ENCODE measurements around the gene DIS3L2. TPM values are rescaled to one million over a fixed set of nuclear protein-coding genes. Genes with fewer than 3 reads are reported as not detected.
"Not testable (repeated sequence)": the region's sequence is repeated elsewhere in the genome, so short reads cannot be mapped to it uniquely, and the experiment has no call there.

DIS3L2 gene
- total and polyA plus RNA-seq, 10 donors: 9.1 to 59.8 (median 35.4) TPM

DNA sequence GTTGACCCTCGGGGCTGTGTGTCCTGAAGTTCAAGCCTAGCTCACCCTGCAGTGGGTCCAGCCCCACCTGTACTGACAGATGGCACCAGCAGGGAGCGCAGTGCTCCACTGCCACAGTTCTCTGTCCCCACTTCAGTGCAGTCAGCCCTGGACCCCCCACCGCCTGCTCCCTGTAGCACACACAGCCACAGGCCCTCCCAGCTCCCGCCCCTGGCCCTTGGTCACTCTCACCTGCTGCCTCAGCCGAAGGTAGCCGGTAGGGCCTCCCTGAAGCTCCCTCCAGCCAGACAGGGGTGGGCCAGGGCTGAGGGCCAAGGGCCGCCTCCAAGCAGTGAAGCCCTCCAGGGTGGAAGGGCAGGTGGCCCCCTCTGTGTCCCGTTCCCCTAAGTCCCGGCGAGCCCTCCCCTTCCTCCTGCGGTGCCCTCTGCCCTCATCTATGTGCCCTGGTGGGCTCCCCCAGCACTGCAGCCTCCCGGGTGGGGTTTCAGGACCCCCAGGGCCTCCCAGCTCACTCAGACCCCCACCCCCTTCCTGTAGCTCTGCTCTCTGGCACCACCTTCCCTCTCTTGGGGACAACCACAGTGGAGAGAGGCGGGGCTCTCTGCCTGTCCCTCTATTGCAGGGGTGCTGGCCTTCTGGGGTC is 406.2 kb downstream of the DIS3L2 start:
- TF ChIP-seq POLR2AphosphoS5 (IDR thresholded peaks at IDR 0.05): no peak
- no peak for TF ChIP-seq POLR2A (IDR thresholded peaks at IDR 0.05)
- TF ChIP-seq, protein P1, sequence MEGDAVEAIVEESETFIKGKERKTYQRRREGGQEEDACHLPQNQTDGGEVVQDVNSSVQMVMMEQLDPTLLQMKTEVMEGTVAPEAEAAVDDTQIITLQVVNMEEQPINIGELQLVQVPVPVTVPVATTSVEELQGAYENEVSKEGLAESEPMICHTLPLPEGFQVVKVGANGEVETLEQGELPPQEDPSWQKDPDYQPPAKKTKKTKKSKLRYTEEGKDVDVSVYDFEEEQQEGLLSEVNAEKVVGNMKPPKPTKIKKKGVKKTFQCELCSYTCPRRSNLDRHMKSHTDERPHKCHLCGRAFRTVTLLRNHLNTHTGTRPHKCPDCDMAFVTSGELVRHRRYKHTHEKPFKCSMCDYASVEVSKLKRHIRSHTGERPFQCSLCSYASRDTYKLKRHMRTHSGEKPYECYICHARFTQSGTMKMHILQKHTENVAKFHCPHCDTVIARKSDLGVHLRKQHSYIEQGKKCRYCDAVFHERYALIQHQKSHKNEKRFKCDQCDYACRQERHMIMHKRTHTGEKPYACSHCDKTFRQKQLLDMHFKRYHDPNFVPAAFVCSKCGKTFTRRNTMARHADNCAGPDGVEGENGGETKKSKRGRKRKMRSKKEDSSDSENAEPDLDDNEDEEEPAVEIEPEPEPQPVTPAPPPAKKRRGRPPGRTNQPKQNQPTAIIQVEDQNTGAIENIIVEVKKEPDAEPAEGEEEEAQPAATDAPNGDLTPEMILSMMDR (IDR thresholded peaks at IDR 0.05 in 8 of 11, conservative IDR thresholded peaks at IDR 0.05 in 3 of 11): no peak
- peaks cover 0 to 7% (median 0%) of the 10 kb centered on the region in 7 donors for H3K27me3 ChIP-seq (replicated peaks in 1 of 7)
- intact Hi-C loops (cut with DNase I; ENCODE audit: low total_unique reads): no loop called here
- WGBS, 5 donors: 77 to 95% (median 86%) methylated on average over 6 to 13 of the region's 13 CpGs
- peaks cover 4 to 18% (median 7%) of the 10 kb centered on the region in 6 donors for H3K4me1 ChIP-seq
- H3K27ac ChIP-seq: no peak overlapping the region
- no peaks in the 10 kb centered on the region for H3K36me3 ChIP-seq
- H3K4me3 ChIP-seq: no peak overlapping the region
- peak; percentile 47 for DNase-seq
- H3K9me3 ChIP-seq: no peaks in the 10 kb centered on the region

DNA sequence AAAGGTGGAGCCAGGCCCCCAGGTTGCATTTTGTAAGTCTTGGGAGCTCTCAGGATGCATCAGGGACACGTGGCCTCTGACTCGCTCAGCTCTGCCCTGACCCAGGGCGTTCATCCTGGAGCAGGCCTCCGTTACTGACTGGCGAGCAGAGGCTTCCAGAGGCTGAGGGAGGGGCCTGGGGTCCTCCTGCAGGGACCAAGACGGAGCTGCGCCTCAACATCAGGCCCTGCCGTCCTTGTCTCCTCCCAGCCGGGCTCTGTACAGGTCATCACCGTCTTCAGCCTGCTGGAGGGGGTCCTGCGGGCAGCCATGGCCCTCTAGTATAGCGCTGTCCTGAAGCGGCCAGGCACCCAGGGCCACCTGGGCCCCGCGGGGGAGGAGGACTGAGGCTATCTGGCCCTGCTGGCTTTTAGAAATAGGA is 406.8 kb downstream of the DIS3L2 start:
- no peak for TF ChIP-seq POLR2AphosphoS5 (IDR thresholded peaks at IDR 0.05)
- TF ChIP-seq POLR2A (IDR thresholded peaks at IDR 0.05): no peak
- TF ChIP-seq, protein P1 (IDR thresholded peaks at IDR 0.05 in 8 of 11, conservative IDR thresholded peaks at IDR 0.05 in 3 of 11): no peak
- peaks cover 4 to 13% (median 7%) of the 10 kb centered on the region in 6 donors for H3K4me1 ChIP-seq
- no peak for DNase-seq
- H3K36me3 ChIP-seq: no peaks in the 10 kb centered on the region
- H3K27ac ChIP-seq: no peak overlapping the region
- peaks cover 0 to 7% (median 0%) of the 10 kb centered on the region in 7 donors for H3K27me3 ChIP-seq (replicated peaks in 1 of 7)
- no peaks in the 10 kb centered on the region for H3K9me3 ChIP-seq
- intact Hi-C loops (cut with DNase I; ENCODE audit: low total_unique reads): no loop called here
- no peak overlapping the region for H3K4me3 ChIP-seq
- WGBS, 5 donors: 89 to 94% (median 92%) methylated on average over 9 to 15 of the region's 15 CpGs

DNA sequence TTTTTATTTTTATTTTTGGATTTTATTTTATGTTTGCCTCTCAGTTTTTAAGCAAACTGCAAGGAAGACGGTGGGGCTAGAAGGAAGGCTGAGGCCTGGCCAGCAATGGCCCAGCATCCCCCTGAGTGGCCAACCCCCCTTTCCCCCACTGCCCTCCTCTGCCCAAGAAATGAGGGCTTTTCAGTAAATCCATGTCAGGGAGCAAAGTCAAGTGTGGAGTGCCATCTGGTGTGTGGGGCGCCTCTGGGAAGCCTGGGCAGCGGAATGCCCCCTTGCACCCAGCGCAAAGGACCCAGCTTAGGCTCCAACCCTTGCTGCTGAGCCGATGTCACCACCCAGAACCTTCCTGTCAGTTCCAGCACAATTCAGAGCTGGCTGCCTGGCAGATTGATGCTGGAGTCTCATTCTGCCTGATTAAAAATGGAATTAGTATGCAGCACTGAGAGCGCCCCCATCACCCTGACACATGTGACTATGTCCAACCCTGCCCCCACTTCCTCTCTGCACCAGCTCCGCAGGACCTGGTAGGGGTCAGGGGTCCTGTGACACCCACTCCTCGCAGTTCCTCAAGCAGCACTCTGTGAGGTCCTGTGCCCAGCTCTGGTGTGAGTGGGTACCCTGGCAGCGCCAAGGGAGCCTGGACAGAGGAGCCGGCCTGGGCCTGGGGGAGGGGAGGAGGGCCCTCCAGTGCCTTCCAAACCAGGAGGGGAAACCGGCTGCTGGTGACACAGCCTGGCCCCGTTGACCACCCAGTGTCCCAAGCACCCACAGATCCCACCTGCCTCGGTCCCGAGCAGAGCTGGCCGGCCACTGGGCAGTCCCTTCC is 407.8 kb downstream of the DIS3L2 start:
- H3K27ac ChIP-seq: no peak overlapping the region
- TF ChIP-seq POLR2AphosphoS5 (IDR thresholded peaks at IDR 0.05) (no peak), POLR2A (IDR thresholded peaks at IDR 0.05) (no peak)
- TF ChIP-seq, protein P1 (IDR thresholded peaks at IDR 0.05 in 8 of 11, conservative IDR thresholded peaks at IDR 0.05 in 3 of 11): no peak
- 73 to 85% (median 79%) methylated on average over 8 to 15 of the region's 15 CpGs for WGBS, 5 donors
- no peak overlapping the region for H3K4me3 ChIP-seq
- intact Hi-C loops (cut with DNase I; ENCODE audit: low total_unique reads): no loop called here
- H3K4me1 ChIP-seq: peaks cover 0 to 3% (median 0%) of the 10 kb centered on the region in 6 donors
- H3K36me3 ChIP-seq: no peaks in the 10 kb centered on the region
- no peak for DNase-seq
- peaks cover 0 to 7% (median 0%) of the 10 kb centered on the region in 7 donors for H3K27me3 ChIP-seq (replicated peaks in 1 of 7)
- no peaks in the 10 kb centered on the region for H3K9me3 ChIP-seq

DNA sequence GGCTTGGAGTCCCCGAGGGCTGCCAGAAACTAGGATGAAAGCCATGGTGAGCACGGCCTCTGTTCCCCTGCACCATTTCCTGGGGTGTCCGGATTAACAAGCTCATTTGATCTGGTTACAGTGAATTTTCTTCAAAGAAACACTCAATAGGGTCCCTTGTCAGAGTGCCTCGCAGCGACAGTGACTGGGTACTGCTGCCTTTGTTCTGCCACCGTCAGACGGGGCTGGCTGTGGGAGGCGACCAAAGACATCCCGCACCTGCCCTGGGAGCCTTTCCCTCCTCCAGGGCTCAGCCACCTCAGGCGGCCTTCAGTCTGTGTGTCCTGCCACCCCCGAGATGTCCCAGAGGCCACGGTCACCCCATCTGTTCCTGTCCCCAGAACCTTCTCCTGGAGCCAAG is 408.5 kb downstream of the DIS3L2 start:
- H3K4me1 ChIP-seq; H3K4me3 ChIP-seq; H3K36me3 ChIP-seq; H3K9me3 ChIP-seq; H3K27ac ChIP-seq; DNase-seq; intact Hi-C loops (cut with DNase I; ENCODE audit: low total_unique reads); H3K27me3 ChIP-seq (replicated peaks in 1 of 7): not testable (repeated sequence)
- WGBS, 5 donors: 30 to 61% (median 51%) methylated on average over 6 to 9 of the region's 12 CpGs
